ENCODE measurements around the gene EFR3B.

GRCh38 chr2:25002066-25002465 is 39.8 kb upstream of the EFR3B start:
- TF ChIP-seq SP2 (tag by site-specific recombination; IDR thresholded peaks at IDR 0.05) (no peak), ZNF513 (tag by site-specific recombination; IDR thresholded peaks at IDR 0.05) (no peak), CTCF (tag by site-specific recombination; IDR thresholded peaks at IDR 0.05) (no peak), ZNF280D (tag by site-specific recombination; IDR thresholded peaks at IDR 0.05) (no peak), ZNF239 (tag by site-specific recombination; IDR thresholded peaks at IDR 0.05) (no peak), ZNF768 (tag by site-specific recombination; IDR thresholded peaks at IDR 0.05) (no peak), ZBTB26 (tag by site-specific recombination; optimal IDR thresholded peaks at IDR 0.05) (no peak), AEBP2 (tag by site-specific recombination; IDR thresholded peaks at IDR 0.05; ENCODE audit: borderline replicate concordance) (no peak), ZNF398 (tag by site-specific recombination; IDR thresholded peaks at IDR 0.05) (no peak), ZNF449 (tag by site-specific recombination; IDR thresholded peaks at IDR 0.05) (no peak), ZNF645 (tag by site-specific recombination; IDR thresholded peaks at IDR 0.05) (no peak), ZNF530 (tag by site-specific recombination; IDR thresholded peaks at IDR 0.05; ENCODE audit: low read depth) (no peak), ZNF416 (tag by site-specific recombination; IDR thresholded peaks at IDR 0.05) (no peak)
